ENCODE results near the gene GID4.

Gene GID4

GRCh38 chr17:18070861-18071340, 31.7 kb downstream of the GID4 start:
- no peak overlapping the region for H3K4me3 ChIP-seq (ENCODE audit: low read depth, low read length)
- peak; percentile 53 for DNase-seq (ENCODE audit: low read depth)
- in situ Hi-C loops (cut with HindIII; ENCODE audit: low sequenced_read_pairs): no loop called here
- TF ChIP-seq, protein P1, sequence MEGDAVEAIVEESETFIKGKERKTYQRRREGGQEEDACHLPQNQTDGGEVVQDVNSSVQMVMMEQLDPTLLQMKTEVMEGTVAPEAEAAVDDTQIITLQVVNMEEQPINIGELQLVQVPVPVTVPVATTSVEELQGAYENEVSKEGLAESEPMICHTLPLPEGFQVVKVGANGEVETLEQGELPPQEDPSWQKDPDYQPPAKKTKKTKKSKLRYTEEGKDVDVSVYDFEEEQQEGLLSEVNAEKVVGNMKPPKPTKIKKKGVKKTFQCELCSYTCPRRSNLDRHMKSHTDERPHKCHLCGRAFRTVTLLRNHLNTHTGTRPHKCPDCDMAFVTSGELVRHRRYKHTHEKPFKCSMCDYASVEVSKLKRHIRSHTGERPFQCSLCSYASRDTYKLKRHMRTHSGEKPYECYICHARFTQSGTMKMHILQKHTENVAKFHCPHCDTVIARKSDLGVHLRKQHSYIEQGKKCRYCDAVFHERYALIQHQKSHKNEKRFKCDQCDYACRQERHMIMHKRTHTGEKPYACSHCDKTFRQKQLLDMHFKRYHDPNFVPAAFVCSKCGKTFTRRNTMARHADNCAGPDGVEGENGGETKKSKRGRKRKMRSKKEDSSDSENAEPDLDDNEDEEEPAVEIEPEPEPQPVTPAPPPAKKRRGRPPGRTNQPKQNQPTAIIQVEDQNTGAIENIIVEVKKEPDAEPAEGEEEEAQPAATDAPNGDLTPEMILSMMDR (IDR thresholded peaks at IDR 0.05; ENCODE audit: low read depth, low read length, missing control alignments): no peak

DNA sequence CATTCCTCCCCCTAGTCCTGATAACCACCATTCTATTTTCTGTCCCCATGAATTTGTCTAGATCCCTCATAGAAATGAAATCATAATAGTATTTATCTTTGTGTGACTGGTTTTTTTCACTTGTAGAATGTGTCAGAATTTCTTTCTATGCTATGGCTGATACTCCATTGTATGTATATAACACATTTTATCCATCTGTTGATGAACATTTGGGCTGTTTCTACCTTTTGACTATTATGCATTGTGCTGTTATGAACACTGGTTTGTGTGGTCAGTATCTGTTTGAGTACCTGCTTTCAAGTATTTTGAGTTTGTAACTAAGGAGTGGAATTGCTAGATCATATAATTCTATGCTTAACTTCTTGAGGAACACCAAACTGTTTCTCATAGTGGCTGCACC, 32.5 kb downstream of the GID4 start:
- TF ChIP-seq, protein P1 (IDR thresholded peaks at IDR 0.05; ENCODE audit: low read depth, low read length, missing control alignments): no peak
- in situ Hi-C loops (cut with HindIII; ENCODE audit: low sequenced_read_pairs): no loop called here
- H3K4me3 ChIP-seq (ENCODE audit: low read depth, low read length): no peak overlapping the region
- DNase-seq (ENCODE audit: low read depth): no peak

GRCh38 chr17:18074566-18075272, 35.5 kb downstream of the GID4 start:
- in situ Hi-C loops (cut with HindIII; ENCODE audit: low sequenced_read_pairs): no loop called here
- no peak overlapping the region for H3K4me3 ChIP-seq (ENCODE audit: low read depth, low read length)
- no peak for DNase-seq (ENCODE audit: low read depth)
- TF ChIP-seq, protein P1 (IDR thresholded peaks at IDR 0.05; ENCODE audit: low read depth, low read length, missing control alignments): no peak

GRCh38 chr17:18076936-18077335, 37.7 kb downstream of the GID4 start:
- no peak for DNase-seq (ENCODE audit: low read depth)
- TF ChIP-seq, protein P1 (IDR thresholded peaks at IDR 0.05; ENCODE audit: low read depth, low read length, missing control alignments): no peak
- H3K4me3 ChIP-seq (ENCODE audit: low read depth, low read length): no peak overlapping the region
- in situ Hi-C loops (cut with HindIII; ENCODE audit: low sequenced_read_pairs): no loop called here

GRCh38 chr17:18079543-18079942, 40.3 kb downstream of the GID4 start:
- DNase-seq (ENCODE audit: low read depth): no peak
- TF ChIP-seq, protein P1 (IDR thresholded peaks at IDR 0.05; ENCODE audit: low read depth, low read length, missing control alignments): no peak
- in situ Hi-C loops (cut with HindIII; ENCODE audit: low sequenced_read_pairs): no loop called here
- H3K4me3 ChIP-seq (ENCODE audit: low read depth, low read length): no peak overlapping the region

GRCh38 chr17:18084256-18084655, 45.0 kb downstream of the GID4 start:
- in situ Hi-C loops (cut with HindIII; ENCODE audit: low sequenced_read_pairs): no loop called here
- TF ChIP-seq, protein P1 (IDR thresholded peaks at IDR 0.05; ENCODE audit: low read depth, low read length, missing control alignments): no peak
- no peak overlapping the region for H3K4me3 ChIP-seq (ENCODE audit: low read depth, low read length)
- DNase-seq (ENCODE audit: low read depth): no peak
